HG02610 (cell line): Measurements from ENCODE around the gene SPATS2.

ENCODE experiments used
- ATAC-seq: cut with Tn5 transposase; IDR thresholded peaks from one replicate; pipeline ENCODE4 v1.9.1; 2021; ENCODE audit warnings: mild to moderate bottlenecking, moderate library complexity; ENCODE audit not compliant: unreplicated experiment

Gene SPATS2

GRCh38 chr12:49335955-49336644 is 31.2 kb upstream of the SPATS2 start:
- no peak for ATAC-seq

- ATAC-seq = peak; percentile 59
These were observed 30.3 kb upstream of the SPATS2 start, which contains the start of gene C1QL4 for GRCh38 chr12:49336645-49337584. C1QL4 (minus strand) TSS chr12:49337188; CDS start chr12:49336477, 711 bp downstream.

- no peak for ATAC-seq
These were observed 28.3 kb upstream of the SPATS2 start for GRCh38 chr12:49338830-49339463.

GRCh38 chr12:49339464-49339861 is 27.8 kb upstream of the SPATS2 start:
- no peak for ATAC-seq

- no peak for ATAC-seq
These were observed 27.0 kb upstream of the SPATS2 start for GRCh38 chr12:49340095-49340870.

- no peak for ATAC-seq
These were observed 26.1 kb upstream of the SPATS2 start for GRCh38 chr12:49340971-49341776.

- ATAC-seq = no peak
These were observed 25.5 kb upstream of the SPATS2 start for GRCh38 chr12:49341777-49342065.

- ATAC-seq = peak; percentile 66
These were observed 25.0 kb upstream of the SPATS2 start for GRCh38 chr12:49342066-49342913.

GRCh38 chr12:49342914-49343731 is 24.1 kb upstream of the SPATS2 start:
- no peak for ATAC-seq

- no peak for ATAC-seq
These were observed 22.7 kb upstream of the SPATS2 start for GRCh38 chr12:49344486-49345050.

GRCh38 chr12:49345051-49345824 is 22.0 kb upstream of the SPATS2 start:
- no peak for ATAC-seq

- no peak for ATAC-seq
These were observed 21.2 kb upstream of the SPATS2 start for GRCh38 chr12:49345825-49346658.

GRCh38 chr12:49346659-49347310 is 20.5 kb upstream of the SPATS2 start, which contains the start of gene DNAJC22:
DNAJC22 (plus strand) TSS chr12:49346888; CDS start chr12:49348873, 1,985 bp downstream.
- ATAC-seq = no peak

- ATAC-seq = no peak
These were observed 19.7 kb upstream of the SPATS2 start for GRCh38 chr12:49347311-49348193.

- ATAC-seq = no peak
These were observed 18.5 kb upstream of the SPATS2 start for GRCh38 chr12:49348781-49349180.
